Type B pancreatic cell (in vitro differentiated cells): Measurements from ENCODE around the gene PCDHB6. TPM values are rescaled to one million over a fixed set of nuclear protein-coding genes. Genes with fewer than 3 reads are reported as not detected.
A peak's percentile ranks its signal among the peaks of the same experiment; 100 is the strongest.
"Not testable (repeated sequence)": the region's sequence is repeated elsewhere in the genome, so short reads cannot be mapped to it uniquely, and the experiment has no call there.

ENCODE experiments used
- DNase-seq: peaks from one replicate; pipeline ENCODE4 v3.0.0; 2021; ENCODE audit warnings: mixed read lengths; ENCODE audit not compliant: unreplicated experiment; ENCODE audit errors: extremely low spot score
- H3K27ac Mint-ChIP-seq: 2 replicates; pipeline ENCODE4 v1.8.0; 2021; ENCODE audit warnings: mild to moderate bottlenecking, mixed read lengths
- H3K27me3 Mint-ChIP-seq: 2 replicates; pipeline ENCODE4 v1.8.0; 2021; ENCODE audit warnings: mixed read lengths
- H3K36me3 Mint-ChIP-seq: 2 replicates; pipeline ENCODE4 v1.8.0; 2021; ENCODE audit warnings: mixed read lengths
- H3K4me1 Mint-ChIP-seq: one replicate; pipeline ENCODE4 v1.8.0; 2021; ENCODE audit warnings: mixed read lengths; ENCODE audit not compliant: unreplicated experiment
- H3K4me3 Mint-ChIP-seq: 2 replicates; pipeline ENCODE4 v1.8.0; 2021; ENCODE audit warnings: mild to moderate bottlenecking, mixed read lengths
- H3K9me3 Mint-ChIP-seq: 2 replicates; pipeline ENCODE4 v1.8.0; 2021; ENCODE audit warnings: mixed read lengths
- total RNA-seq: library from RNA; stranded (reverse); gene quantifications from 2 replicates; pipeline ENCODE4 v1.2.1, GENCODE V29; 2021; ENCODE audit warnings: low replicate concordance
- TF ChIP-seq, protein P1 (sequence below): fragments of 200-600 bp; sonication (generic); conservative IDR thresholded peaks from 2 replicates; pipeline ENCODE4 v1.5.0; 2021; ENCODE audit warnings: antibody characterized with exemption, mild to moderate bottlenecking

Gene PCDHB6
- total RNA-seq, 1 donor from 2014 or later, result 0.80 TPM

DNA sequence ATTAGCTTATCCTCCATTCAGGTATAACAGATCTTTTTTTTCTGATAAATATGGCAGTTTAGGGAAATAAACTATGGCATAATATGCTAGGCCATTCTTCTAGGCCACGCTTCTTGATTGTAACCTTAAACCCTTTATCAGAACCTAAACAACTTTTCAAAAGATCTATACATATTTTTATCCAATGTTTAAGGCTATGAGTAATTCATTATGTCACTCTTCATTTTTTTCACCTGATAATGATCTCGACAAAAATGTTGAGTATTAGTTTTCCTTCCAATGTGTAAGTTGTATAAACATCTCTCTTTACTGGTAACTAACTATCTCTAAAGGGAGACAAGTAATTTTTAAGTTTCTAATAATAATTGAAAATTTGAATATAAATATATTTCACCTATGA is 30.6 kb upstream of the PCDHB6 start:
- H3K4me3 Mint-ChIP-seq, result no peak overlapping the region
- H3K9me3 Mint-ChIP-seq, result peaks cover 6% of the 10 kb centered on the region
- peaks cover 23% of the 10 kb centered on the region for H3K36me3 Mint-ChIP-seq

DNA sequence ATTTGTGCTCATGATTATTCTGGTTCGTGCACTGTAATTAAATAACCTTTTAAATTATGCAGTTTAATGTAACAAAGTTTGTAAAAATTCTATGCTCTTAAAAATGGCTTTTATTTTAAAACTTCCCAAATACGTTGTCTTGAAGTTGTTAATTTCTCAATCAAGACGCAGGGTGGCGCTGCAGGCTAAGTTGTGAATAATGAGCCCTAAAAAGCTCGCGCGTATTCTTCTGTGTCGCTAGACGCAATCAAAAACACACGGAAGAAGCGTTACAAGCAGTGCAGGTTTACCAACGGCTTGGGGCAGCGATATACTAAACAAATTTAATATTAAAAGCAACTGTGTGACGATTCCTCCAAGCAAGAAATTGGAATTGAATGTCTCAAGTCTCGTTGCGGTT is 28.3 kb upstream of the PCDHB6 start, which contains the start of gene PCDHB4:
Gene PCDHB4, plus strand, starts transcription at position 256 of the 400 bp plus-strand sequence. CDS start 181 bp downstream, outside the sequence.
- TF ChIP-seq, protein P1, sequence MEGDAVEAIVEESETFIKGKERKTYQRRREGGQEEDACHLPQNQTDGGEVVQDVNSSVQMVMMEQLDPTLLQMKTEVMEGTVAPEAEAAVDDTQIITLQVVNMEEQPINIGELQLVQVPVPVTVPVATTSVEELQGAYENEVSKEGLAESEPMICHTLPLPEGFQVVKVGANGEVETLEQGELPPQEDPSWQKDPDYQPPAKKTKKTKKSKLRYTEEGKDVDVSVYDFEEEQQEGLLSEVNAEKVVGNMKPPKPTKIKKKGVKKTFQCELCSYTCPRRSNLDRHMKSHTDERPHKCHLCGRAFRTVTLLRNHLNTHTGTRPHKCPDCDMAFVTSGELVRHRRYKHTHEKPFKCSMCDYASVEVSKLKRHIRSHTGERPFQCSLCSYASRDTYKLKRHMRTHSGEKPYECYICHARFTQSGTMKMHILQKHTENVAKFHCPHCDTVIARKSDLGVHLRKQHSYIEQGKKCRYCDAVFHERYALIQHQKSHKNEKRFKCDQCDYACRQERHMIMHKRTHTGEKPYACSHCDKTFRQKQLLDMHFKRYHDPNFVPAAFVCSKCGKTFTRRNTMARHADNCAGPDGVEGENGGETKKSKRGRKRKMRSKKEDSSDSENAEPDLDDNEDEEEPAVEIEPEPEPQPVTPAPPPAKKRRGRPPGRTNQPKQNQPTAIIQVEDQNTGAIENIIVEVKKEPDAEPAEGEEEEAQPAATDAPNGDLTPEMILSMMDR, result peak; percentile 26
- Mint-ChIP-seq H3K27ac (no peak within 1 kb of the TSS), H3K9me3 (peaks cover 3% of the 10 kb centered on the region), H3K4me1 (no peaks in the 10 kb centered on the region), H3K27me3 (no peaks in the 10 kb centered on the region), H3K4me3 (no peak within 1 kb of the TSS), H3K36me3 (peaks cover 18% of the 10 kb centered on the region)
- DNase-seq, result no peak

More for the DNA sequence above, 30.6 kb upstream of the PCDHB6 start:
- TF ChIP-seq, protein P1, result no peak
- Mint-ChIP-seq H3K27ac (no peak overlapping the region), H3K27me3 (no peaks in the 10 kb centered on the region), H3K4me1 (no peaks in the 10 kb centered on the region)
- DNase-seq, result no peak

DNA sequence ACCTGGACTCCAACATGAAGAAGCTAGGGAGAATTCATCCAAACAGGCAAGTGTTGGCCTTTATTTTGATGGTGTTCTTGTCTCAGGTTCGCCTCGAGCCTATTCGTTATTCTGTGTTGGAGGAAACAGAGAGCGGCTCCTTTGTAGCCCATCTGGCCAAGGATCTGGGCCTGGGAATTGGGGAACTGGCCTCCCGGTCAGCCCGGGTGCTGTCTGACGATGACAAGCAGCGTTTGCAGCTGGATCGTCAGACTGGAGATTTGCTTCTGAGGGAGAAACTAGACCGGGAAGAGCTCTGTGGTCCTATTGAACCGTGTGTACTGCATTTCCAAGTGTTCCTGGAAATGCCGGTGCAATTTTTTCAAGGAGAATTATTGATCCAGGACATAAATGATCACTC is 27.9 kb upstream of the PCDHB6 start:
- Mint-ChIP-seq H3K27ac (no peak overlapping the region), H3K27me3 (no peaks in the 10 kb centered on the region), H3K9me3 (no peaks in the 10 kb centered on the region), H3K4me3 (no peak overlapping the region), H3K4me1 (no peaks in the 10 kb centered on the region), H3K36me3 (peaks cover 18% of the 10 kb centered on the region)
- no peak for DNase-seq
- TF ChIP-seq, protein P1, result no peak

DNA sequence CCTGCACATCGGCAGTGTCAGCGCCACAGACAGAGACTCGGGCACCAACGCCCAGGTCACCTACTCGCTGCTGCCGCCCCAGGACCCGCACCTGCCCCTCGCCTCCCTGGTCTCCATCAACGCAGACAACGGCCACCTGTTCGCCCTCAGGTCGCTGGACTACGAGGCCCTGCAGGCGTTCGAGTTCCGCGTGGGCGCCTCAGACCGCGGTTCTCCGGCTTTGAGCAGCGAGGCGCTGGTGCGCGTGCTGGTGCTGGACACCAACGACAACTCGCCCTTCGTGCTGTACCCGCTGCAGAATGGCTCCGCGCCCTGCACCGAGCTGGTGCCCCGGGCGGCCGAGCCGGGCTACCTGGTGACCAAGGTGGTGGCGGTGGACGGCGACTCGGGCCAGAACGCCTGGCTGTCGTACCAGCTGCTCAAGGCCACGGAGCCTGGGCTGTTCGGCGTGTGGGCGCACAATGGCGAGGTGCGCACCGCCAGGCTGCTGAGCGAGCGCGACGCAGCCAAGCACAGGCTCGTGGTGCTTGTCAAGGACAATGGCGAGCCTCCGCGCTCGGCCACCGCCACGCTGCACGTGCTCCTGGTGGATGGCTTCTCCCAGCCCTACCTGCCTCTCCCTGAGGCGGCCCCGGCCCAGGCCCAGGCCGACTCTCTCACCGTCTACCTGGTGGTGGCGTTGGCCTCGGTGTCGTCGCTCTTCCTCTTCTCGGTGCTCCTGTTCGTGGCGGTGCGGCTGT is 26.3 kb upstream of the PCDHB6 start:
- not testable (repeated sequence) for H3K4me3 Mint-ChIP-seq, H3K4me1 Mint-ChIP-seq, DNase-seq, H3K27ac Mint-ChIP-seq, H3K27me3 Mint-ChIP-seq, H3K9me3 Mint-ChIP-seq
- H3K36me3 Mint-ChIP-seq, result peaks cover 18% of the 10 kb centered on the region

DNA sequence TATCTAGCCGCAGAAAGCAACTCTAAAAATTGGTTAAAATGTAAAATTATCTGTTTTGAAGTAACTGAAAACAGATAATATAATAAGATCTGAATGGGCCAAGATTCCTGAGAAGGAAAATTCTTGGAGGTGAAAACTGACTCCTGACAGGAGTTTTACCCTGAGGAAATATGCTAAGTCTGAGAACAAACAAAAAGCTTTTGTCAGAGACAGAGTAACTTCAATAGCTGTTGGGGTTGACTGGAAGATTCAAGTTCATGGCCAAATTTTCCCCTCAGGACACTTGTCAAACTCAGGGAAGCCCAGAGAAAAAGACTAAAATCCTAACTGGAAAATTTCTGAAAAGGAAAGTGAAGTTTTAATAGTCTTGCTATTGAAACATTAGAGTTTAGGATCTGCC is 22.6 kb upstream of the PCDHB6 start:
- no peak overlapping the region for H3K27ac Mint-ChIP-seq
- H3K4me1 Mint-ChIP-seq, result no peaks in the 10 kb centered on the region
- TF ChIP-seq, protein P1, result no peak
- no peak overlapping the region for H3K4me3 Mint-ChIP-seq
- DNase-seq, result no peak
- H3K36me3 Mint-ChIP-seq, result peaks cover 13% of the 10 kb centered on the region
- no peaks in the 10 kb centered on the region for H3K27me3 Mint-ChIP-seq
- H3K9me3 Mint-ChIP-seq, result no peaks in the 10 kb centered on the region

DNA sequence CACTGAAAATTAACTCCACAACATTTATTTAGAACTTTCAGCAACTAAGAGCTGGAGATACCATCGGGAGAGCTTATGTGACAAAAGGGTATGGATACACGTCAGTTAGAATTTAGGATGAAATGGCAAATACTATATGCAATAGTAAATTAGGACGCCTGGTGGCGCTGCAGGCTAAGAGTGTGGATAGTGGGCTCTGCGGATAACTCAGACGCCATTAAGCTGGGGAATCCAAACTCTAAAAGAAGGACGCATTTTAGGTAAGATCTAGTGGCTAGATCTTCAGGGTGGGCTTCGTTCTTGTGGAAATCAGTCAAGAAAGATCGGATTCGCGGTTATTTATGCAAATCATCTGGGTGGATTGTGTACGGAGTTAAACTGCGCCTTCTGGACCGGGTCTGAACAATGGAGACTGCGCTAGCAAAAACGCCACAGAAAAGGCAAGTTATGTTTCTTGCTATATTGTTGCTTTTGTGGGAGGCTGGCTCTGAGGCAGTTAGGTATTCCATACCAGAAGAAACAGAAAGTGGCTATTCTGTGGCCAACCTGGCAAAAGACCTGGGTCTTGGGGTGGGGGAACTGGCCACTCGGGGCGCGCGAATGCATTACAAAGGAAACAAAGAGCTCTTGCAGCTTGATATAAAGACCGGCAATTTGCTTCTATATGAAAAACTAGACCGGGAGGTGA is 14.7 kb upstream of the PCDHB6 start, which contains the start of gene PCDHB5:
Gene PCDHB5, plus strand, starts transcription at position 177 of the 688 bp plus-strand sequence. Its CDS starts 229 bp downstream, at position 406.
- no peaks in the 10 kb centered on the region for H3K4me1 Mint-ChIP-seq
- TF ChIP-seq, protein P1, result peak; percentile 61
- DNase-seq, result no peak
- H3K27ac Mint-ChIP-seq, result peak within 1 kb of the TSS; percentile 94
- no peaks in the 10 kb centered on the region for H3K27me3 Mint-ChIP-seq
- peaks cover 29% of the 10 kb centered on the region for H3K9me3 Mint-ChIP-seq
- H3K36me3 Mint-ChIP-seq, result peaks cover 25% of the 10 kb centered on the region
- H3K4me3 Mint-ChIP-seq, result peak within 1 kb of the TSS; percentile 94
